ENCODE data around the gene CPNE2. TPM values are rescaled to one million over a fixed set of nuclear protein-coding genes. Genes with fewer than 3 reads are reported as not detected.

The CPNE2 gene
- total RNA-seq, 1 donor from 2014 or later: 3.4 TPM

DNA sequence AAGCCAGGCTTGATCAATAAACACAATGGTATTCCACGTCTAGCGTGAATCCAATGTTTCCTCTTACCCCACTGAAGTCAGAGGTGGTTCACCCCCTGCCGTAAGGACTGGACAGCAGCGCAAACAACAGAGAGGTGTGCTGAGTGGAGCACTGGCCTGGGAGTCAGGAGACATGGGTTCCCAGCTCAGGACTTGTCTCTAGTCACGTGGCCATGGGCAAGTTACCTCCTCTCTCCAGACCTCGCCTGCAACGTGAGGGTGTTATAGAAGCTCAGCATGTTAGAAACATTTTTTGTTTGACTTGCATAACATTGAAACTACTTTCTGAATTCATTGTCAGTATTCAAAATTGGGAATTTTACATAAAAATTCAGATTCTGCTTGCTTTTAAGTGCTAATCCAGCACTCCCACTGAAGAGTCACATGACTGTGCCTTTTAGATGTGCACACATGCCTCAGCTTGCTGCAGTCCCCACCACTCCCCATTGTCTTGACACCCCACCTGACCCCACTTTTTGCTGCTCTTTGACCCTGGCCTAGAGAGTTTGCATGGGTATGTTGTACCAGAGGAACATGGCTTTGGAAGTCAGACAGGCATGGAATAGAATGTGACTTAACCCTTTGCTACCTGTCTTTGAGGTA, 8.8 kb upstream of the CPNE2 start:
- H3K4me3 Mint-ChIP-seq (ENCODE audit: unreplicated experiment): peak overlapping the region; percentile 14

DNA sequence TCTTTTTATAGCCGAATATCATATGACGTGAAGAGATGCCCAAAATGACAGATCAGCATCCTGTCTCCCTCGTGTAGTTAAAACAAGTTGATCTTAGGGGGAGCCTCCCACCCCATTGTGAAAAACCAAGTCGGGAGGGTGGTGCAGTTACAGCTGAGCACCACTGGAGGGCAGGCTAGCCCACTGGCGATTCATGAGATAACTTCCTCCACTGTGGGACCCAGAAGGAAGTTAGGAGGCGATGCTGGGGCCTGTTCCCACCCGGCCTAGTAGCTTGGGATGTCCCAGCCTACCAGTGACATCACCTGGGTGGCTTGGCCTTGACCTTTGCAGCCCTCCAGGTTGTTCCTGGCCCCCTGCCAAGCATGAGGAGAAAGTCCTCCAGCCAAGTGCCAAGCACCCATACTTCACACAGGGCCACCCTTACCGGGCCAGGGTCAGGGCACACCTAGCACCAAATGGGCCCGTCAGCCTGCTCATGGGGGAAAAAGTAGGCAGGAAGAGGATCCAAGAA, 8.1 kb upstream of the CPNE2 start:
- peak; percentile 75 for DNase-seq
- Mint-ChIP-seq H3K4me3 (ENCODE audit: unreplicated experiment) (no peak overlapping the region), H3K9me3 (ENCODE audit: unreplicated experiment) (peaks cover 3% of the 10 kb centered on the region), H3K27me3 (ENCODE audit: unreplicated experiment) (peaks cover 6% of the 10 kb centered on the region), H3K4me1 (ENCODE audit: low read depth, unreplicated experiment) (peaks cover 1% of the 10 kb centered on the region), H3K36me3 (ENCODE audit: unreplicated experiment) (no peaks in the 10 kb centered on the region), H3K27ac (ENCODE audit: unreplicated experiment) (no peak overlapping the region)
- TF ChIP-seq CTCF (IDR thresholded peaks at IDR 0.05; ENCODE audit: partially characterized antibody, unreplicated experiment): peak; percentile 97

More for the DNA sequence above, 8.8 kb upstream of the CPNE2 start:
- Mint-ChIP-seq H3K36me3 (ENCODE audit: unreplicated experiment) (no peaks in the 10 kb centered on the region), H3K27ac (ENCODE audit: unreplicated experiment) (no peak overlapping the region), H3K27me3 (ENCODE audit: unreplicated experiment) (peaks cover 1% of the 10 kb centered on the region), H3K9me3 (ENCODE audit: unreplicated experiment) (peaks cover 3% of the 10 kb centered on the region), H3K4me1 (ENCODE audit: low read depth, unreplicated experiment) (peaks cover 1% of the 10 kb centered on the region)
- DNase-seq: no peak
- no peak for TF ChIP-seq CTCF (IDR thresholded peaks at IDR 0.05; ENCODE audit: partially characterized antibody, unreplicated experiment)

DNA sequence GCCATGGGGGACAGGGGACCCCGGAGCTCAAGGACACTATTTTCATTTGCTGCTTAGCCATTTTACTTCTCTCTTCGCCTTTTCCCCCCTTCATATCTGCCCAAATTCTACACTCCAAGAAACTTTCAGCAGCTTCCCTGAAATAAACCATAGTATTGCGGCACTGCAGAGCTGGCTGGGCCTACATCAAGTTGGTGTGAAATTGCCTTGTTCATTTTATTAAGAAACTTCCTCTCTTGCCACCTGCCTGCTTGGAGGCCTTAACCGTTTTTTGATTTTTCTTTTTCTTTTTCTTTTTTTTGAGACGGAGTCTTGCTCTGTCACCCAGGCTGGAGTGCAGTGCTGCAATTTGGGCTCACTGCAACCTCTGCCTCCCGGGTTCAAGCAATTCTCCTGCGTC, 7.4 kb upstream of the CPNE2 start:
- no peak for TF ChIP-seq CTCF (IDR thresholded peaks at IDR 0.05; ENCODE audit: partially characterized antibody, unreplicated experiment)
- Mint-ChIP-seq H3K27me3 (ENCODE audit: unreplicated experiment) (peaks cover 6% of the 10 kb centered on the region), H3K4me3 (ENCODE audit: unreplicated experiment) (no peak overlapping the region), H3K9me3 (ENCODE audit: unreplicated experiment) (peaks cover 3% of the 10 kb centered on the region), H3K27ac (ENCODE audit: unreplicated experiment) (no peak overlapping the region), H3K4me1 (ENCODE audit: low read depth, unreplicated experiment) (no peaks in the 10 kb centered on the region), H3K36me3 (ENCODE audit: unreplicated experiment) (no peaks in the 10 kb centered on the region)
- DNase-seq: no peak

GRCh38 chr16:57087003-57087402, 5.4 kb upstream of the CPNE2 start:
- peaks cover 12% of the 10 kb centered on the region for H3K27me3 Mint-ChIP-seq (ENCODE audit: unreplicated experiment)
- no peak overlapping the region for H3K4me3 Mint-ChIP-seq (ENCODE audit: unreplicated experiment)

More at GRCh38 chr16:57087003-57087402, 5.4 kb upstream of the CPNE2 start:
- no peak overlapping the region for H3K27ac Mint-ChIP-seq (ENCODE audit: unreplicated experiment)
- H3K9me3 Mint-ChIP-seq (ENCODE audit: unreplicated experiment): peaks cover 2% of the 10 kb centered on the region
- H3K4me1 Mint-ChIP-seq (ENCODE audit: low read depth, unreplicated experiment): no peaks in the 10 kb centered on the region
- peaks cover 6% of the 10 kb centered on the region for H3K36me3 Mint-ChIP-seq (ENCODE audit: unreplicated experiment)
- no peak for DNase-seq
- no peak for TF ChIP-seq CTCF (IDR thresholded peaks at IDR 0.05; ENCODE audit: partially characterized antibody, unreplicated experiment)
